ENCODE results near the gene CRISPLD2. TPM values are rescaled to one million over a fixed set of nuclear protein-coding genes. Genes with fewer than 3 reads are reported as not detected.

CRISPLD2 gene
- polyA plus RNA-seq, 1 donor from 2014 or later = 0.06 TPM

DNA sequence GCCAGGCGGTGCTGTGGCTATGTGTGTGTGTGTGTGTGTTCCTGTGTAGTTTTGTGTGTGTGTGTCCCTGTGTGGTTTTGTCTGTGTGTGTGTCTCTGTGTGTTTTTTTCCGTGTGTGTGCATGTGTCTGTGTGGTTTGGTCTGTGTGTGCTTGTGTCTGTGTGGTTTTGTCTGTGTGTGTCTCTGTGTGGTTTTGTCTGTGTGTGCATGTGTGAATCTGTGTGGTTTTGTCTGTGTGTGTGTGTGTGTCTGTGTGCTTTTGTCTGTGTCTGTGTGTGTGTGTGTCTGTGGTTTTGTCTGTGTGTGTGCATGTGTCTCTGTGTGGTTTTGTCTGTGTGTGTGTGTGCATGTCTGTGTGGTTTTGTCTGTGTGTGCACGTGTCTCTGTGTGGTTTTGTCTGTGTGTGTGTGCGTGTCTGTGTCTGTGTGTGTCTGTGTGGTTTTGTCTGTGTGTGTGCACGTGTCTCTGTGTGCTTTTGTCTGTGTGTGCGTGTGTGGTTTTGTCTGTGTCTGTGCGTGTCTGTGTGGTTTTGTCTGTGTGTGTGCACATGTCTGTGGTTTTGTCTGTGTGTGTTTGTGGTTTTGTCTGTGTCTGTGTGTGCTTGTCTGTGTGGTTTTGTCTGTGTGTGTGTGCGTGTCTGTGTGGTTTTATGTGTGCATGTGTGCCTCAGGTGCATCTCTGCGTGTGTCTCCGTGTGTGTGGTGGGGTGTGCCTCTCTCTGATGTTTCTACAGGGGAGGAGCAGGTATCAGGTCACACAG lies 129.2 kb downstream of the CRISPLD2 start:
- Histone ChIP-seq H3K27me3 (ENCODE audit: insufficient read depth, low read depth, low read length) (no peaks in the 10 kb centered on the region), H3K9ac (ENCODE audit: low read length) (no peak overlapping the region), H3K4me2 (ENCODE audit: low read length) (no peak overlapping the region), H4K20me1 (ENCODE audit: insufficient read depth) (no peaks in the 10 kb centered on the region), H3K9me3 (ENCODE audit: low read length) (no peaks in the 10 kb centered on the region), H3K4me3 (ENCODE audit: low read length) (no peak overlapping the region), H2AFZ (ENCODE audit: low read depth, low read length) (no peak overlapping the region), H3K9me2 (ENCODE audit: insufficient read depth, low read length) (no peaks in the 10 kb centered on the region), H3K79me2 (replicated peaks; ENCODE audit: insufficient read depth, low read length) (no peaks in the 10 kb centered on the region), H3K36me3 (ENCODE audit: insufficient read depth, low read length) (no peaks in the 10 kb centered on the region), H3F3A (ENCODE audit: insufficient read depth, low read length, poor library complexity, severe bottlenecking) (no peaks in the 10 kb centered on the region), H3K27ac (ENCODE audit: low read length) (no peak overlapping the region)
- TF ChIP-seq, protein P1, sequence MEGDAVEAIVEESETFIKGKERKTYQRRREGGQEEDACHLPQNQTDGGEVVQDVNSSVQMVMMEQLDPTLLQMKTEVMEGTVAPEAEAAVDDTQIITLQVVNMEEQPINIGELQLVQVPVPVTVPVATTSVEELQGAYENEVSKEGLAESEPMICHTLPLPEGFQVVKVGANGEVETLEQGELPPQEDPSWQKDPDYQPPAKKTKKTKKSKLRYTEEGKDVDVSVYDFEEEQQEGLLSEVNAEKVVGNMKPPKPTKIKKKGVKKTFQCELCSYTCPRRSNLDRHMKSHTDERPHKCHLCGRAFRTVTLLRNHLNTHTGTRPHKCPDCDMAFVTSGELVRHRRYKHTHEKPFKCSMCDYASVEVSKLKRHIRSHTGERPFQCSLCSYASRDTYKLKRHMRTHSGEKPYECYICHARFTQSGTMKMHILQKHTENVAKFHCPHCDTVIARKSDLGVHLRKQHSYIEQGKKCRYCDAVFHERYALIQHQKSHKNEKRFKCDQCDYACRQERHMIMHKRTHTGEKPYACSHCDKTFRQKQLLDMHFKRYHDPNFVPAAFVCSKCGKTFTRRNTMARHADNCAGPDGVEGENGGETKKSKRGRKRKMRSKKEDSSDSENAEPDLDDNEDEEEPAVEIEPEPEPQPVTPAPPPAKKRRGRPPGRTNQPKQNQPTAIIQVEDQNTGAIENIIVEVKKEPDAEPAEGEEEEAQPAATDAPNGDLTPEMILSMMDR (IDR thresholded peaks at IDR 0.05; ENCODE audit: poor library complexity, severe bottlenecking) = no peak
- TF ChIP-seq POLR2AphosphoS5 (IDR thresholded peaks at IDR 0.05) (no peak), TAF1 (IDR thresholded peaks at IDR 0.05; ENCODE audit: low read depth) (no peak), SMC3 (conservative IDR thresholded peaks at IDR 0.05; ENCODE audit: poor library complexity) (no peak), EZH2 (IDR thresholded peaks at IDR 0.05; ENCODE audit: borderline replicate concordance, insufficient read depth, low read length, poor library complexity, severe bottlenecking) (no peak), MXI1 (conservative IDR thresholded peaks at IDR 0.05; ENCODE audit: poor library complexity, severe bottlenecking) (no peak), EP300 (conservative IDR thresholded peaks at IDR 0.05; ENCODE audit: poor library complexity, severe bottlenecking) (no peak), RAD21 (conservative IDR thresholded peaks at IDR 0.05) (no peak)
- TF ChIP-seq, protein P2, sequence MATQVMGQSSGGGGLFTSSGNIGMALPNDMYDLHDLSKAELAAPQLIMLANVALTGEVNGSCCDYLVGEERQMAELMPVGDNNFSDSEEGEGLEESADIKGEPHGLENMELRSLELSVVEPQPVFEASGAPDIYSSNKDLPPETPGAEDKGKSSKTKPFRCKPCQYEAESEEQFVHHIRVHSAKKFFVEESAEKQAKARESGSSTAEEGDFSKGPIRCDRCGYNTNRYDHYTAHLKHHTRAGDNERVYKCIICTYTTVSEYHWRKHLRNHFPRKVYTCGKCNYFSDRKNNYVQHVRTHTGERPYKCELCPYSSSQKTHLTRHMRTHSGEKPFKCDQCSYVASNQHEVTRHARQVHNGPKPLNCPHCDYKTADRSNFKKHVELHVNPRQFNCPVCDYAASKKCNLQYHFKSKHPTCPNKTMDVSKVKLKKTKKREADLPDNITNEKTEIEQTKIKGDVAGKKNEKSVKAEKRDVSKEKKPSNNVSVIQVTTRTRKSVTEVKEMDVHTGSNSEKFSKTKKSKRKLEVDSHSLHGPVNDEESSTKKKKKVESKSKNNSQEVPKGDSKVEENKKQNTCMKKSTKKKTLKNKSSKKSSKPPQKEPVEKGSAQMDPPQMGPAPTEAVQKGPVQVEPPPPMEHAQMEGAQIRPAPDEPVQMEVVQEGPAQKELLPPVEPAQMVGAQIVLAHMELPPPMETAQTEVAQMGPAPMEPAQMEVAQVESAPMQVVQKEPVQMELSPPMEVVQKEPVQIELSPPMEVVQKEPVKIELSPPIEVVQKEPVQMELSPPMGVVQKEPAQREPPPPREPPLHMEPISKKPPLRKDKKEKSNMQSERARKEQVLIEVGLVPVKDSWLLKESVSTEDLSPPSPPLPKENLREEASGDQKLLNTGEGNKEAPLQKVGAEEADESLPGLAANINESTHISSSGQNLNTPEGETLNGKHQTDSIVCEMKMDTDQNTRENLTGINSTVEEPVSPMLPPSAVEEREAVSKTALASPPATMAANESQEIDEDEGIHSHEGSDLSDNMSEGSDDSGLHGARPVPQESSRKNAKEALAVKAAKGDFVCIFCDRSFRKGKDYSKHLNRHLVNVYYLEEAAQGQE (IDR thresholded peaks at IDR 0.05; ENCODE audit: borderline replicate concordance) = no peak

DNA sequence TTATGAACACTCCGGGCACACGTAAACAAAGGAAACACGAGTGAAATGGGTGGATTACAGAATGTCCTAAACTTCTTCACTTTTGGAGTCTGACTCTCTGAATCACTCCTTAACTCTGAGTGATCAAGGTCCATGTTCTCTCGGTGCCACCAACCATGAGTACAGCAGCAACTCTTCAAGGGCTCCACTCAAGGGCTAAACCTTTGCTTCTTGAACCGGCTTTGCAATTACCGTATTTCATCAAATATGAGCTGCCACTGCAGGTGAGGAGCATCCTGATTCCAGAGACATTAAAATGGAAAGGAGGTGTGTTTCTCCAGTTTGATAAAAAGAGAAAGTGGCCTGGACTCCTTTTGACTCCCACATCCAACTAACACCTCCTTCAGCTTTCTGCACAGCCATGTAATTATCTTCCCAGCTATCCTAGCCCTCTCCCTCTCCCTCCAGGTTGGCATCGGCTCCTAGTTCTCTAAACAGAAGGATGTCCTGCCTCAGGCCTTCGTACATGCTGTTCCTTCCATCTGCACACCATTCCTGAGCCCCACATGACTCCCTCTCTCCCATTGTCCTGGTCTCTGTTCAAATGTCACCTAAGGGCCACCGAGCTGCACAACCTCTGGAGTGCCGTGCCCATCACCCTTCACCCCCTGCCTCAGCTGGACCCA lies 130.1 kb downstream of the CRISPLD2 start:
- no peak overlapping the region for H3K9ac ChIP-seq (ENCODE audit: low read length)
- no peak overlapping the region for H3K27ac ChIP-seq (ENCODE audit: low read length)
- H3K9me3 ChIP-seq (ENCODE audit: low read length) = no peaks in the 10 kb centered on the region
- H3K9me2 ChIP-seq (ENCODE audit: insufficient read depth, low read length) = no peaks in the 10 kb centered on the region
- H3K4me3 ChIP-seq (ENCODE audit: low read length) = no peak overlapping the region
- no peaks in the 10 kb centered on the region for H4K20me1 ChIP-seq (ENCODE audit: insufficient read depth)
- no peaks in the 10 kb centered on the region for H3K27me3 ChIP-seq (ENCODE audit: insufficient read depth, low read depth, low read length)
- no peak overlapping the region for H2AFZ ChIP-seq (ENCODE audit: low read depth, low read length)
- TF ChIP-seq RAD21 (conservative IDR thresholded peaks at IDR 0.05) = no peak
- no peak for TF ChIP-seq MXI1 (conservative IDR thresholded peaks at IDR 0.05; ENCODE audit: poor library complexity, severe bottlenecking)
- no peak for TF ChIP-seq EZH2 (IDR thresholded peaks at IDR 0.05; ENCODE audit: borderline replicate concordance, insufficient read depth, low read length, poor library complexity, severe bottlenecking)
- no peak for TF ChIP-seq SMC3 (conservative IDR thresholded peaks at IDR 0.05; ENCODE audit: poor library complexity)
- no peak for TF ChIP-seq EP300 (conservative IDR thresholded peaks at IDR 0.05; ENCODE audit: poor library complexity, severe bottlenecking)
- no peak for TF ChIP-seq POLR2AphosphoS5 (IDR thresholded peaks at IDR 0.05)
- TF ChIP-seq, protein P1 (IDR thresholded peaks at IDR 0.05; ENCODE audit: poor library complexity, severe bottlenecking) = no peak
- H3K4me2 ChIP-seq (ENCODE audit: low read length) = no peak overlapping the region
- H3K36me3 ChIP-seq (ENCODE audit: insufficient read depth, low read length) = no peaks in the 10 kb centered on the region
- no peaks in the 10 kb centered on the region for H3K79me2 ChIP-seq (replicated peaks; ENCODE audit: insufficient read depth, low read length)
- no peaks in the 10 kb centered on the region for H3F3A ChIP-seq (ENCODE audit: insufficient read depth, low read length, poor library complexity, severe bottlenecking)
